Neural cell (in vitro differentiated cells): ENCODE data around the gene ATP1A4.

Experiments
- EP300 ChIP-seq: fragments of 450-650 bp; conservative IDR thresholded peaks from 2 replicates; pipeline ENCODE4 v1.6.1; 2014; ENCODE audit warnings: antibody characterized with exemption, mild to moderate bottlenecking, moderate library complexity; ENCODE audit not compliant: poor library complexity, severe bottlenecking
- EZH2 ChIP-seq: fragments of 200-600, 300-800 bp; shearing (Covaris generic), sonication (generic); IDR thresholded peaks from 2 replicates; pipeline ENCODE4 v1.6.1; 2014; ENCODE audit warnings: antibody characterized with exemption, low read length, borderline replicate concordance, mild to moderate bottlenecking; ENCODE audit not compliant: insufficient read depth, poor library complexity, severe bottlenecking
- MXI1 ChIP-seq: fragments of 450-650 bp; conservative IDR thresholded peaks from 2 replicates; pipeline ENCODE4 v1.6.1; 2014; ENCODE audit warnings: antibody characterized with exemption, mild to moderate bottlenecking; ENCODE audit not compliant: poor library complexity, severe bottlenecking
- POLR2AphosphoS5 ChIP-seq: IDR thresholded peaks from 2 replicates; pipeline ENCODE4 v1.6.1; 2012
- RAD21 ChIP-seq: fragments of 450-650 bp; conservative IDR thresholded peaks from 2 replicates; pipeline ENCODE4 v1.6.1; 2014; ENCODE audit warnings: antibody characterized with exemption, mild to moderate bottlenecking, moderate library complexity
- REST ChIP-seq: IDR thresholded peaks from 2 replicates; pipeline ENCODE4 v1.6.1; 2012; ENCODE audit warnings: borderline replicate concordance
- SMC3 ChIP-seq: fragments of 450-650 bp; conservative IDR thresholded peaks from 2 replicates; pipeline ENCODE4 v1.6.1; 2014; ENCODE audit warnings: antibody characterized with exemption, mild to moderate bottlenecking, moderate library complexity; ENCODE audit not compliant: poor library complexity
- TAF1 ChIP-seq: IDR thresholded peaks from 2 replicates; pipeline ENCODE4 v1.6.1; 2012; ENCODE audit warnings: low read depth
- TF ChIP-seq, protein P1 (sequence below): fragments of 450-650 bp; IDR thresholded peaks from 2 replicates; pipeline ENCODE4 v1.5.1; 2014; ENCODE audit warnings: antibody characterized with exemption, mild to moderate bottlenecking, moderate library complexity; ENCODE audit not compliant: poor library complexity, severe bottlenecking

DNA sequence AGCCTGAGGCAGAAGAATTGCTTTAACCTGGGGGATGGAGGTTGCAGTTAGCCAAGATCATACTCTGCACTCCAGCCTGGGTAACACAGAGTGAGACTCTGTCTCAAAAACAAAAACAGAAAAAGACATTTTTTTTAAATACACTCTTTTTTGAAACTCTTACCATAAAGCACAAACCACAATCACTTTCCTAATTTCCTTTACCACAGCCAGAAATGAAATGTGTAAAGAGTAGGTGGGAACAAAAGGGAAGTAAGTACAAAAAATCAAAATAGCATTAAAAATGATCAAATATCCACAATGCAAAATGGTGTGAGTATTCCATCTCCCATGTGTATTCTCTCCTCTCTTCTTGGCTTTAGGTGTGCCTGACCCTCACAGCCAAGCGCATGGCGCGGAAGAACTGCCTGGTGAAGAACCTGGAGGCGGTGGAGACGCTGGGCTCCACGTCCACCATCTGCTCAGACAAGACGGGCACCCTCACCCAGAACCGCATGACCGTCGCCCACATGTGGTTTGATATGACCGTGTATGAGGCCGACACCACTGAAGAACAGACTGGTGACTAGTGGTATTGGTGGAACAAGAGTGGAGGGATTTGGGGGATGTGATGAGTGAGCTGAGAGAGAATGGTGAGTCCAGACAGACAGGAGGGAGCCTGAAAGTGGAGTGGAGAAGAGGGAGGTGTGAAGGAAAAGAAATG lies 14.9 kb downstream of the ATP1A4 start:
- TF ChIP-seq, protein P1, sequence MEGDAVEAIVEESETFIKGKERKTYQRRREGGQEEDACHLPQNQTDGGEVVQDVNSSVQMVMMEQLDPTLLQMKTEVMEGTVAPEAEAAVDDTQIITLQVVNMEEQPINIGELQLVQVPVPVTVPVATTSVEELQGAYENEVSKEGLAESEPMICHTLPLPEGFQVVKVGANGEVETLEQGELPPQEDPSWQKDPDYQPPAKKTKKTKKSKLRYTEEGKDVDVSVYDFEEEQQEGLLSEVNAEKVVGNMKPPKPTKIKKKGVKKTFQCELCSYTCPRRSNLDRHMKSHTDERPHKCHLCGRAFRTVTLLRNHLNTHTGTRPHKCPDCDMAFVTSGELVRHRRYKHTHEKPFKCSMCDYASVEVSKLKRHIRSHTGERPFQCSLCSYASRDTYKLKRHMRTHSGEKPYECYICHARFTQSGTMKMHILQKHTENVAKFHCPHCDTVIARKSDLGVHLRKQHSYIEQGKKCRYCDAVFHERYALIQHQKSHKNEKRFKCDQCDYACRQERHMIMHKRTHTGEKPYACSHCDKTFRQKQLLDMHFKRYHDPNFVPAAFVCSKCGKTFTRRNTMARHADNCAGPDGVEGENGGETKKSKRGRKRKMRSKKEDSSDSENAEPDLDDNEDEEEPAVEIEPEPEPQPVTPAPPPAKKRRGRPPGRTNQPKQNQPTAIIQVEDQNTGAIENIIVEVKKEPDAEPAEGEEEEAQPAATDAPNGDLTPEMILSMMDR, result no peak
- no peak for TF ChIP-seq POLR2AphosphoS5
- TF ChIP-seq EZH2, result no peak
- TF ChIP-seq REST, result no peak
- TF ChIP-seq RAD21, result no peak
- TF ChIP-seq SMC3, result no peak
- no peak for TF ChIP-seq TAF1
- no peak for TF ChIP-seq EP300
- TF ChIP-seq MXI1, result no peak
